ENCODE results near the gene SMIM5.

Gene SMIM5

DNA sequence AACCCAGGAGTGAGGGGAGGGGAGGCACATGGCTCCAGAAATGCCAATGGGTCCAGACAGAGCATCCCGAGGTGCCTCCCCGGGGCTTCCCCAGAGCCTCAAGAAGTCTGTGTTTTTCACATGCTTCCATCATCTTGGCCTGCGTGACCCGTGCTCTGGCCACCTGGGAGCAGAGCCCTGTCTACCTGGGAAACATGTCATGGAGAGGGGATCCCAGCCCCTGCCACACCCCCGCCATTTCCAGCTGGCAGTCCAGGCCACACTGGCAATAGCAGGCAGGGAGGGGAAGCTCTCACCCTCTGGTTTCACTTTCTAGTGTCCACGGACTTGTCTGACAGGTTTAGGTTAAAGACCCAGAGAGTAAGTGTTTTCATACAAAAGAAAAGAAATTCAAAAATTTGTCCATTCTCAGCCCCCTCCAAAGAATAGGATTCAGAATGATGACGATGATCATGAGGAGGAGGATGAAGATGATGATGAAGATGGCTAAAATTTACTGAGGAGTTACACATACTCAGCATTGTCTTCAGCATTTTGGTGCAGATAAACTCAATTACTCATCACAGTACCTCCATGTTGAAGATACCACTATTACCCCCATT is 9.0 kb downstream of the SMIM5 start:
- DNase-seq = no peak

DNA sequence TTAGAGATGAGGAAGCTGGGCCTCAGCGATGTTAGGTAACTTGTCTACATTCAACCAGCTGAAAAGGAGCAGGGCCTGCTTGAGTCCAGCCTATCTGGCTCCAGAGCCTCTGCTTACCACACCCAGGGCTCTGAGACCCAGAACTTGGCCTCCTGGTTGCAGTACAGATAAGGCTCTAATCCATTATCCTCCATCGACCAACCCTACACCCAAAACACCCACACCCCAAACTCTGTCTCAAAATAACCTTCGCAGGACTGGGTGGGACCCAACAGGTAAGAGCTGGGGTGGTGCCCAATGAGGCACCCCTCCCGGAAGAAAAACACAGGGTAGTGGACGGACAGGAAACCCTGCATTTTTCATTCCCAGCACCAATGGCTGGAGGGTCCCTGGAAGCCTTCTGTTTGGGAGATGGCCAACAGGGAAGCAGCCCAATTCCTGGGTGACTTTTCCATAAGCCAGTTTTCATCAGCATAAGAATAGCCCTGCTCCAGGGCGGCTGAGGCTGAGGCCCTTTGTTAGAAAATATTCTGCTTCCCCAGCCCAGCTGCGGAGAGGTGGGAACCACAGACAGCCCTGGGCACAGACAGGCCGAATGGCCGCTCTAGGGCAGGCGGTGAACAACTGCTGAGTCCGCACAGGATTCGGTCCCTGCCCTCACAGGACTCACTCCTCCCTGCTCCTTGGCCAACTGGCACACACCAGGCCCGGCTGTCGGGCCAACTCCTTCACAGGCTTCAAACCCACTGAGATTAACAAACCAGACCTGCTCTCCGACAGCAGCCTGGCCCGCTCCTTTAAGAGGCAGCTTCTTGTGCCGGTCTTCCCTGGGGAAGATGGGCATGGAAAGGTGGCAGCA is 9.8 kb downstream of the SMIM5 start:
- DNase-seq = no peak

DNA sequence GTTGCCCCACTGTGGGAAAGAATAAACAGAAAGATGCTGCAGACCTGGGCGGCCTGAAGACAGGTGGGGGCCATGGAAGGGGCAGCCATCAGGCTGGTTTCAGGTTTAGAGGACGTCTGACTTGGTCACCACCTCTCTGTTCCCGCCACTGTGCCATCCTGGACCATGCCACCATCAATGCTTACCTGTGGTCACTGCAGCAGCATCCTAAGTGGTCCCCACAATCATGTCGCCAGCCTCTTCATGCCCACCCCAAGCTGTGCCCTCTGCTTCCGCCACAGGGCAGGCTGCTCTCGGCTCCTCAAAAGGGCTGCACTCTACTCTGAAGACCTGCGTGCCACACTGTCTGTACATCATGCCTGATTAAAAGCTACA is 10.4 kb downstream of the SMIM5 start:
- DNase-seq = no peak

DNA sequence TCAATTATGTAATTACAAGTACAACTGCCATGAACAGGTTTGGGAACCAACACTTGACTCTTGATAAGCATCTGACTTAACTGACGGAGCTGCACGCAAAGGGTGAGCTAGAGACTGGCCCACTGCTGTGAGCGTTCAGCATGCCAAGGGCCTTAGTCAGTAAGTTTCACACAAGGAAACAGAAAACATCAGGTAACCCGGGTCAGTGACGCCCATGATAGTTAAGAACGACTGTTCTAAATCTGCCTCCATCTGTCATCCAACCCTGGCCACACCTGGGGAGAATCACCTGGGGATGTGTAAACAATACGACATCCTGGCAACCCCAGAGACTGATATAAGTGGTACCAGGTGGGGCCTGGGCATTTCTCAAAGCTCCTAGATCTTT is 12.3 kb downstream of the SMIM5 start:
- no peak for DNase-seq

DNA sequence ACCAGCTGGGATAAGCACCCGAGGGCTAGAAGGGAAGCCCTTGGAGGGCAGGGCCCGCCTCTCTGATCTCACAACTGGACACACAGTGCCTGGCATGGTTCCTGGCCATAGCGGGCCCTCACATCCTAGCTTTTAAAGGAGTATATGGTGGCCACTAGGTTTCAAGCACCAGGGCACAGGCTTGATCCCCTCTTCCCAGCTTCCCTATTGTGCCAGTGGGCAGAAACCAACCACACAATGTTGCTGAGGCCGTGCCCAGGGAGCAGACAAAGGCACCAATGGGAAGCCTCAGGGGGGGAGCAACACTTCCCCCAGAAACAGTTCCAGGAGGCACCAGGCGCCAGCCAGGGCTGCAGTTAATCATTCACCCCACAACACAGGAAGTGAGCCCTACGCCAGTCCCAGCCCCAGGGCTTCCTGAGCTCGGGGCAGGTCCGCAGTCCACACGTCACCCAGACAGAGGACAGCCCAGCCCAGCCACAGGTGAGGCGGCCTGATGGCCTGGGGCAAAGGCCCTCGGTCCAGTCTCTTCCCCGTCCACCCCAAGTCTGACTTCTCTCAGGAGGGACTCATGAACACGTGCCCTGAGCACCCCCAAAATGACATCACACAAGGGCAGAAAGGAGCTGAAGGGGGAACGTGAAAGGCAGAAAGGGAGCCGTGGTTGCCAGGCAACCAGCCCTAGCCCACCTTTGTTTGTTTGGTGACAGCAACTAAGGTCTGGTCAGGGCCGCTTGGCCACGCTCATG is 12.8 kb downstream of the SMIM5 start:
- DNase-seq = no peak

DNA sequence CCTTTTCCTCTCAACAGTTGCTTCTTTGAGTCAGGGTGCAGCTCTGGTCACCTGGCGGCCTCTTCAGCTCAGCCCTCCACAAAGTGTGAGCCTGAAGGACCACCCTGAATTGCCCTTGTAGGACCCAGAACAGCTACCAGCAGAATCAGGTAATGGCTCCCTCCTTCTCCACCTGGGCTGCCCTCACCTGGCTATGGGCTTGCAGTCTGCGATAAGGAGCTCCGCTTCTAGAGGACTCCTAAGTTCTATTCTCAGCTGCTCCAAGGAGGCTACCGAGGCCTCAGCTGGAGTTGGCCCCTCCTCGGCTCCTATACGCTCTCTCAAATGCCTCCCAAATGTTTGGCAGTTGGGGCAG is 13.4 kb downstream of the SMIM5 start:
- no peak for DNase-seq

DNA sequence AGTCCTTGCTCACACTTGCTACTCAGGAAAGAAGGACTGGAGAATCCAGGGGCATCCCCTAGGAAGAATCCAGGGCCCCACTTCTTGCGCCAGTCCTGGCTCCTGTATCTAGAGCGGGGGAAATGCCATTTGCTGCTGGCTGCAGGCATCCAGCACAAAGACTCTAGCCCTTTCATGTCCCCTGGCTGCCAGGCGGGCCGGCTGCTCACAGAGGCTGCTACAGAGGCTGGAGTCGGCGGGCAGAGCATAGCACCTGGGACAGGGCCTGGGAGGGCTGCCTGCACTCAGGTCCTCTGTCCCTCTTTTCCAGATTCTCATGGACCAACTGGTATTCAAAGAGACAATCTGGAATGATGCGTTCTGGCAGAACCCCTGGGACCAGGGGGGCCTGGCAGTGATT is 13.8 kb downstream of the SMIM5 start:
- DNase-seq = no peak

DNA sequence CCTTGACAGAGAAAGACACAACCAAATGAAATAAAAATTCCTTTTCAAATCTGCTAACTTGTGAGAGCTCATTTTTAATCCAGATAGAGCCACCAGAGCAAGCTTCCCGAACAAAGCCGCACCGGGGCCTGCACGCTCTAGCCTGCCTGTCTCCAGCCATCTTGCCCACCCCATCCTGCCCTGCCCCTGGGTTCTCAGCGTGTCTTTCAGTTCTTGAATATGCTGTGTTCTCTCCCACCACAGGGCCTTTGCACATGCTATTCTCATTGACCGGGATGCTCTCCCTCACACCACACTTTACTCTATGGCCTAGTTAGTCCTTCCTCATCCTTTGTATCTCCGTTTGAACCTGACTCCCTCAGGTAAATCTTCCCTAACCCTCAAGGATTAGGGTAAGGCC is 14.7 kb downstream of the SMIM5 start:
- no peak for DNase-seq

DNA sequence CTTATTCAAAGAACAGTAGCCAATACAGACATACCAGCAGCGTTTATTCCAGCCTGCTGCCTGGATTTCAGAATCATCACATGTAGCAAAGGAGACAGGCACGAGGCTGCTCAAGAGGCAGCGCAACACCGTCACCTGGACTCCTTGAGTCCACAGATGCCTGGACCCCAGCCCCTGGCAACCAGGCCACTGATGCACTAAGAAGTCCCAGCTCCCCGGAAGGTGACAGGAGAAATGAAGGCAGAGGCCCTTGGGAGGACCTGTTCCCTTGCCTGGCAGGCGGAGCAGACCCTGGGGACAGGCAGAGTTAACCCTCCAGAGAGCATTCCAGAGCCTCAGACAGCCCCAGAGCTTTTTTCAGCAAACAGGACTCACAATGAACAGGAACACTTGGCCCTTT is 16.5 kb downstream of the SMIM5 start:
- no peak for DNase-seq

DNA sequence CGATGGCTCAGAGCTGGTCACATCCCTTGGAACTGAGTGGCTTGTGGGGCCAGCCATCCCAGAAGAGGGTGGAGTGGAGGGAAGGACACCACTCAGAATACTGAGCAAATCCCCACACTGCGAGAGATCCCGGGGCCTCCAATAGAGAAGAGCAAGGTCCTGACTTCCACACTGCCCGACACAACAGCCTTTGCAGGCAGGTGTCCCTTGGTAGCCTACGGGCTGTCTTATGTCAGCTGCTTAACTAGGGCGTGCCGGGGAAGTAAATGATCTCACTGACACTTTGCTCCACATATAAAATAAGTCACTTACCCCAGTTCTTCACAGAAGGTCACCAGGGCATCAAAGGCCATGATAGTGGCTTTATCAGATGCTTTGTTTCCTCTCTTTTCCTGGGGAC is 17.6 kb downstream of the SMIM5 start:
- DNase-seq = no peak

DNA sequence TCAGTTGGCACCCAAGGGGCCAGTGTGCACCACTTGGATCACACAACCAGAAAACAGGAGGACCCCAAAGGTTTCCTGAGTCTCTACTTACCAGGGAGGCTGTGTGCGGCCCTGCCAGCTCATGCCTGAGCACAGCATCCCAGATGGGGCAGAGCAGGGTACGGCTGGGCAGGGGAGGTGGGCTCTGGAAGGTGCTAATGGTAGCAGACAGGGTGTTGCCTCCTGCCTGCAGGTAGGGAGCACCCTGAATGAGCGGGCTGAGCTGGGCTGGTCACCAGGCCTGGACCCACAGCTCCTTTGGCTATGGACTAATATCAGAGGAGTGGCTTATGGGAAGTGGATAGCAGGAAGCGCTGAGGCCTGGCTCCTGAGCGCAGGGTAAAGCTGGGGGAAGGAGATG is 19.1 kb downstream of the SMIM5 start:
- DNase-seq = no peak

DNA sequence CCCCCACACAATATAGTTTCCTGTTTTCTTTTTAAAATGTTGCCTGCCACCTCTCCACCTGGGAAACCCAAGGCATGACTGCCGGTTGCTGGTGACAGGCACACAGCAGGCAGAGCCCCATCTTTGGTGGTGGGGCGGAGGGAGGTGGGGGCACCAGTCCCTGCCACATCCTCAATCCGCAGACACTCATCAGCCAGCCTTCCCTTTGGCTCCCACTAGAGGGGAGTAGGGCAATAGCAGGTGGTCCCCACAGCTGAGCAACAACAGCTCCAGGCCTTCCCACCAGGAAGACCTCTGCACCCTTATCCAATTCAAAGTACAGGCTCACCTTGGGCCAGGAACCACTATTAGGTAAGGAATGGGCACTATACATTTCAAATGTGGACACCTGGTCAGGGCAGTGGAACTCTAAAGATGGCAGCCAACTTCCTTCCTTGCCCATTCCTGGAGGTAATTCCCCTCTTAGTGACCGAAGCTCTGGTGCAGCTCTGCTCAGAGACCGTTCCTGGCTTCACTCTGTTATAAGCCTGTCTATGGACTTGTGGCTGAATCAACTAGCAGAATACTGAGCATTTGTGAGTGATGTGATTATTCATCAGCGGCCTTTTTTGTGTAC is 19.8 kb downstream of the SMIM5 start:
- peak; percentile 16 for DNase-seq

DNA sequence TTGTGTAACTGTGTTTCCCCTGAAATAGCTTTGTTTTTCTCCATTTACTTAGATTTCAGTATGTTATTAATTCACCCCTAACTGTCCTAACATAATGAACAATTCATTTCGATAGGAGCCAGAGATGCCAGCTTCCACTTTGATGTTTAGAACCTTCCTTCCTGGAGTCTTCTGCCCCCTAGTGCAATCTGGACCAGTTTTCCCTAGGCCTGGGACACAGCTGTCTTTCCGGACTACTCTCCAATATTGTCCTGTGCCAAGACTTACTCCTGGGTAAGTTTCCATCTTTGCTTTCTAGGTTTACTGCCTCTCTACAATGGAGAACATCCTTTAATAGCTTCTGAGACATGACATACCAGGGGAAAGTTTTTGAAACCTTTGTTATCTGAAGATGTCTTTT is 20.9 kb downstream of the SMIM5 start:
- DNase-seq = no peak

DNA sequence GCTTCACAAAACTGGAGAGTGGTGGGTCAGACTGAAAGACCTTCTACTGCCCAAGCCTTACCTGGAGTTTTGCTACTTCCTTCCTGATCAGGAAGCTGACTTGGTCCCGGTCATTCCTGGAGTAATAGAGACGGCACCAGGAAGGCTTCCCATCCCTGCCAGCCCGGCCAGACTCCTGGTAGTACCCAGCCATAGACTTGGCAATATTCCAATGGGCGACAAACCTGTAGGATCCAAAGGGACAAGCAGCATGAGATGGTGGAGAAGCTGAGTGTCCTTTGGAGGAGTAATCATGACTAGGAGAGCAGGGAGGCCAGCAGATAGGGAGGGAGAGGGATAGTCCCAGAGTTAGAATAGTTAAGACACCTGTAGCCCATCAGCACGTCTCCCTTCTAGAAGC is 25.0 kb downstream of the SMIM5 start:
- DNase-seq = no peak

DNA sequence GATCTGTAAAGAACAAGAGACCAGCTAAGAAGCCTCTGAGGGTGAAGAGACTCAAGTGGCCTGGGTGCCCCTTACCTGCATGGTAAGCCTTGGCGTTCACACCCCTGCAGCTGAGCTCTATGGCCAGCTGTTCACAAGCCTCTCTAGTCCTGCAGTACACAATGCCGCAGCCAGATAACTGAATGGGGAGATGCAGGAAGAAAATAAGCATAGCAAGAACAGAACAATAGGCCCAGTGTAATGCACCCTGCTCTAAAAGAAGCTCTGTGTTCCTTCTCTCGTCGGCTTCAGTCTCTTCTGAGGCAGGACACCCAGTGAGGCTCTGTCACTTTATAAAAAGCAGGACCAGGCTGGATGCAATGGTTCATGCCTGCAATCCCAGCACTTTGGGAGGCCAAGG is 28.3 kb downstream of the SMIM5 start:
- no peak for DNase-seq

DNA sequence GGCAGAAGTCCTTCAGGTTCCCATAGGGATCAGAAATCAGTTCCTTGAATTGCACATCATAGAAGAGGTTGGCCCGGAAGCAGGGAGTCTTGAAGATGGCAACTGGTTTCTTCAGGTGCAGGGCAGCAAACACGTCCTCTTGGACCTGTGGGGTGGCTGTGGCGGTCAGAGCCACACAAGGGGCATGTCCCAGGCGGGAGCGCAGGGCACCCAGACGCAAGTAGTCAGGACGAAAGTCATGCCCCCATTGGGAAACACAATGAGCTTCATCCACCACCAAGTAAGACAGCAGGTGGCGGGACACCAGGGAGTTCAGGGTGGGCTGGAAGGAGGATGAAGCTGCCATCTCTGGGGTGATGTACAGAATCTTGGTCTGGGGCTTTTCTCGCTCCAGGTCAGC is 29.3 kb downstream of the SMIM5 start:
- no peak for DNase-seq

DNA sequence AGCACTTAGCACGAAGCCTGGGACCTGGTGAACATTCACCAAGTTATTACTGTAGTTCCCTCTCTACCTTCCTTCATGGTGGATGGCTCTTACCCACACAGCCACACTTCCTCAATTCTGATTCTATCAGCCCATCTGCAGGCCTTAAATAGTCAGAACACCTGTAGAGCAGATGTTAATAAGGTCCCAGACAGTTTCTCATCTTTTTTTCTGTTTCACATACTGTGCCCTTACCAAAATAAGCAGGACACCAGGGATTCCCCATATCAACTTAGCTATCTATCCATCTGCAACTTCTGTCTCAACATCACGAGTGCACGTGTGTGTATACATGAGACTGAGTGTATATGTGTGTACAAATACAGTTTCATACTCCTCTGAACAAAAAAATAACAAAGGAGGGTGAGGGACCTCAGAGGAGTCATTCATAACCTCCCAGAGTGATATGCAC is 30.9 kb downstream of the SMIM5 start:
- DNase-seq = no peak

DNA sequence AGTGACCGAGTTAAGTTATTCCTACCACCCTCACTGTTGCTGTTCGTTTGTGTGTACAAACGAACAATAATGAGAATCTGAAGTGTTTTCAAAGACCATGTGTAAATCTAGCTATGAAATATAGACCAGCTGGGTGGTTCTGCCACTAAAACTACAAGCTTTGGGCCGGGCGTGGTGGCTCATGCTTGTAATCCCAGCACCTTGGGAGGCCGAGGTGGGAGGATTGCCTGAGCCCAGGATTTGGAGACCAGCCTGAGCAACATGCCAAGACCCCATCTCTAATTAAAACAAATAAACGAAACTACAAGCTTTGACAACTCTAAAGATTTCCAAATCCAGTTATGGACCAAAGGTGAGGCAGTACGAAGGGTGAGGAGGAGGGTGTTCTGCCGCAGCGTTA is 32.7 kb downstream of the SMIM5 start:
- no peak for DNase-seq

DNA sequence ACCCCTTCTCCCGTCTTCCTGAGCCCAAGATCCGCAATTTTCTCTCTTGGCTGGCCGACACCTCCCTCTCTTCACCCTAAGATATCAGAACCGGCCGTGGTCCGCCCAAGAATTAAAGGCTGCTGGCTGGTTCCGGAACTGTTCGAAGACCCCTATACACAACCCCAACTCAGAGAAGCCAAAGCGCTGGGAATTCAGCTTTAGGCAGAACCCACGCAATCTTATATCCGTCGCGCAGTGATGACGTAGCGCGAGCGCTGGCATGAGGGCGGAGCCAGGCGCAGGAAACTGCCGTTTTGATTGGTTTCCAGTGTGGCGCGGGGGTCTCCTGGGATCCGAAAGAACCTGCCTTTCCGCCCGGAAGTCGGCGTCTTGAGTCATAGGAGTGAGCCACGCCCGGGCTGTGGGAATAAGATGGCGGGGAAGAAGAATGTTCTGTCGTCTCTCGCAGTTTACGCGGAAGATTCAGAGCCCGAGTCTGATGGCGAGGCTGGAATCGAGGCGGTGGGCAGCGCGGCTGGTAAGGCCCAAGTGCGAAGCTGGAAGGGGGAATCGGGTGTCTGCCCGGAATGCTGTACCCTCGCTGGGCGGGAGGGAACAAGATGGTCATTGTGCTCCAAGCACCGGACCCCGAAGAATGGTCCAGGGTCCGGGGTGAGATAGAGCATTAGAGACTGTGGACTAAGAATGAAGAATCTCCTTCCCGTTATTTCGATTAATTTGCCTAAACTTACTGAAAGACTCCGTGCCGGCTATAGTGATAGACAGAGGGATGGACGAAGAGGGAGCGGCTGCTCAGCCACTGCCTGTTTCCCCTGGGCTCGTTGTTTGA is 33.9 kb downstream of the SMIM5 start, which contains the start of the genes RECQL5 and SAP30BP:
TSS of gene RECQL5 (minus strand) at position 196 of the 832 bp plus-strand sequence. CDS start 597 bp downstream, outside the sequence.
TSS of gene SAP30BP (plus strand) at position 380 of the 832 bp plus-strand sequence. CDS start at position 415, 35 bp downstream.
- DNase-seq = peak; percentile 99

DNA sequence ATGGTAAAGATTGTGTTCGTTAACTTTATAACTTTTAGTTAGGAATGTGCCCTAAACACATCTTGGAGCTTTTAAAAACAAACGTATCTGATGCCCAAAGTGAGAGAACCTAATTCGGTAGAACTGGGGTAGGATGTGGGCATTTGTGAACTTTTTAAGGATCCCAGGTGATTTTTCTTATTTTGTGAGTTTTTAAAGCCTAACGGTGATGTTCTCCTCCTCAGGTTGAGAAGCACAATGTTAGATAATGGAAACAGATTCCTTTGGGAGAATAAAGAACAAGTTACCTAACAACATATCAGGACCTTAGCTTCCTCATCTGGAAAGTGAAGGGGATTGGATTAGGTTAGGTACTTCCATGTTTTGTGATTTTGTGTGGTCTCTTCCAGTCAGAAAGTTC is 34.6 kb downstream of the SMIM5 start:
- no peak for DNase-seq

DNA sequence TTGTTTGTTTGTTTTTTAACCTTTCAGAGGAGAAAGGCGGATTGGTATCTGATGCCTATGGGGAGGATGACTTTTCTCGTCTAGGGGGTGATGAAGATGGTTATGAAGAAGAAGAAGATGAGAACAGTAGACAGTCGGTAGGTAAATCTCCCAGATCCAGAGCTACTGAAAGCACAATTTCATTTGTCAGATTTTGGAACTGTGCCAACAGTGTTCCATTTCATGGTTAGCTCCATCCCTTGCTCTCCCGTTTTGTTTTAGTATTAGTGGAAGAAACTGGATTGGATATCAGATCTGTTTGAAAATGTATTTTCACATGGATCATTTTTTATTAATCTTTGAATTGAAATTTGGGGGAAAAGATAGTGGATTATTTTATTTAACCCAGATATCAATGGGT is 35.3 kb downstream of the SMIM5 start:
- DNase-seq = no peak

DNA sequence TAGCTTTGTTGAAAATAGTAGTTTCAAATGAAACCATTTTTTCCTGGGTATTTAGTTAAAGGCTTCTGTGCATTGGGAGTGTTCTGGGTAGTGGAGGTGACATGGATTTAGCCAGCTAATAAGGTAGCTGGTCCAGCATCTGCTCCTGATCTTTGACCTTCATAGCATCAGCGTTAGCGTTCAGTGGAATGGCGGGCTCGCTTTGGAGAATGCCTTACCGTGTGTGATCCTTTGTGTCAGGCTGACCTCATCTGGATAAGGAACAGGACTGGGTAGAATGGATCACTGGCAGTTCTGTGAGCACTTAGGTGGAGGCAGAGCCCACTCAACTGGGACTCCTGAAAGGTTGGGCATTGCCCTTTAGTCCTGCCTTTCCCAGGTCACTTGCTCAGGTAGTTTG is 37.6 kb downstream of the SMIM5 start:
- DNase-seq = no peak

DNA sequence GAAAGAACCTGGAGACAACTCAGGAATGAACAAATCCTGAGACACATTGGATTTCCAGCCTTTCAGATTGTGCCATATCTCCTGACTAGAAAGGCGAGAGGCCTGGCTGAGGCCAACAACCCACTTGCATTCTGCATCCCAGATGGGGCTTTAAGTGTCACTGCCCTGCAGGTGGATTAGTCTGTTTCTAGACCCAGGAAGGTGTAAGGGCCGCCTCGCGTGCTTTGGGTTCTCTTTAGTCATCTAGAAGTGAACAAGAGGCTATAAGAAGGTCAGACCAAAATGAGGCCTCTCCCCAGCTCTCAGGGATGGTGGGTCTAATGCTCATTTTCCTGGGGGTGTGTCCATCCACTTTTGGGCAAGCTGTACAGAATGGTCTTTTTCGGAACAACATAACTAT is 38.8 kb downstream of the SMIM5 start:
- no peak for DNase-seq

Data from RPMI8226 (cell line).